IMR-90 (cell line): ENCODE results near the gene LIPJ. TPM values are rescaled to one million over a fixed set of nuclear protein-coding genes. Genes with fewer than 3 reads are reported as not detected.

Experiments used
- ATAC-seq: fragments of 200-7000 bp; cut with Tn5 transposase; 2 replicates; pipeline ENCODE4 v1.9.1; 2020; ENCODE audit warnings: low read depth, mild to moderate bottlenecking, moderate library complexity
- Bru-seq: library from RNA; stranded (reverse); fragments of 400-500 nt; gene quantifications from one replicate; lab custom pipeline; 2021; lab: Mats Ljungman, UMichigan
- BruChase-seq, 2 experiments: library from RNA; stranded (reverse); fragments of 400-500 nt; gene quantifications; one replicate each; lab custom pipeline; 2021; lab: Mats Ljungman, UMichigan
- BruUV-seq: library from RNA; stranded (reverse); fragments of 400-500 nt; replicated peaks from 2 replicates; lab custom pipeline; 2021; lab: Mats Ljungman, UMichigan
- CTCF ChIA-PET: fragments of 300-600 bp; formaldehyde crosslinking; extraction: SDS; loops from one replicate; lab custom pipeline; 2021; ENCODE audit warnings: antibody characterized with exemption; lab: Yijun Ruan, JAX
- POLR2A ChIA-PET: fragments of 300-600 bp; sonication (Branson Sonifier 250); formaldehyde crosslinking; loops from one replicate; lab custom pipeline; 2022; ENCODE audit warnings: antibody characterized with exemption; ENCODE audit not compliant: unreplicated experiment; lab: Charles Lee
- DNase-seq: peaks from one replicate; pipeline ENCODE4 v3.0.0; 2013
- H2AFZ ChIP-seq: replicated peaks from 2 replicates; pipeline ENCODE3; 2013; ENCODE audit warnings: low read length, mild to moderate bottlenecking; ENCODE audit not compliant: poor library complexity
- H2AK5ac ChIP-seq: 2 replicates; pipeline ENCODE4 v1.6.1; 2013; ENCODE audit warnings: low read depth, low read length, inconsistent platforms
- H2AK9ac ChIP-seq: replicated peaks from 2 replicates; pipeline ENCODE3; 2013; ENCODE audit warnings: mild to moderate bottlenecking, low read depth, low read length, moderate library complexity; ENCODE audit not compliant: poor library complexity
- H2BK120ac ChIP-seq: 2 replicates; pipeline ENCODE4 v1.6.1; 2013; ENCODE audit warnings: low read depth, low read length, inconsistent platforms
- H2BK15ac ChIP-seq: 3 replicates; pipeline ENCODE4 v1.6.1; 2013; ENCODE audit warnings: low read depth, low read length, inconsistent platforms
- H2BK20ac ChIP-seq: 2 replicates; pipeline ENCODE4 v1.6.1; 2013; ENCODE audit warnings: low read depth, mild to moderate bottlenecking, inconsistent platforms, low read length, moderate library complexity
- H2BK5ac ChIP-seq: 2 replicates; pipeline ENCODE4 v1.6.1; 2013; ENCODE audit warnings: mild to moderate bottlenecking, low read depth, low read length, inconsistent platforms; ENCODE audit not compliant: poor library complexity, severe bottlenecking
- H3K14ac ChIP-seq: replicated peaks from 2 replicates; pipeline ENCODE4 v1.6.1; 2013; ENCODE audit warnings: low read depth, low read length, inconsistent platforms
- H3K18ac ChIP-seq: 2 replicates; pipeline ENCODE4 v1.6.1; 2013; ENCODE audit warnings: low read depth, low read length, control low read depth
- H3K23ac ChIP-seq: 2 replicates; pipeline ENCODE4 v1.6.1; 2013; ENCODE audit warnings: low read depth, low read length, inconsistent platforms
- H3K27ac ChIP-seq: 2 replicates; pipeline ENCODE4 v1.5.1; 2013; ENCODE audit warnings: mild to moderate bottlenecking, control low read depth, low read length; ENCODE audit not compliant: insufficient read depth
- H3K27me3 ChIP-seq: 2 replicates; pipeline ENCODE4 v1.6.1; 2013; ENCODE audit warnings: low read length; ENCODE audit not compliant: control insufficient read depth, insufficient read depth
- H3K36me3 ChIP-seq: 2 replicates; pipeline ENCODE4 v1.6.1; 2013; ENCODE audit warnings: low read length, mixed read lengths; ENCODE audit not compliant: control insufficient read depth, insufficient read depth
- H3K4ac ChIP-seq: 2 replicates; pipeline ENCODE4 v1.6.1; 2013; ENCODE audit warnings: low read depth, low read length, inconsistent platforms
- H3K4me1 ChIP-seq: 2 replicates; pipeline ENCODE4 v1.6.1; 2013; ENCODE audit warnings: low read length, mixed read lengths; ENCODE audit not compliant: control insufficient read depth, insufficient read depth
- H3K4me2 ChIP-seq: 2 replicates; pipeline ENCODE4 v1.6.1; 2013; ENCODE audit warnings: low read depth, mild to moderate bottlenecking, control low read depth, low read length, moderate library complexity
- H3K4me3 ChIP-seq: 2 replicates; pipeline ENCODE4 v1.5.1; 2013; ENCODE audit warnings: low read depth, mild to moderate bottlenecking, control low read depth, low read length, moderate library complexity; ENCODE audit not compliant: insufficient read depth
- H3K56ac ChIP-seq: 2 replicates; pipeline ENCODE4 v1.6.1; 2013; ENCODE audit warnings: low read length, inconsistent platforms; ENCODE audit not compliant: insufficient read depth; ENCODE audit errors: extremely low read depth
- H3K79me1 ChIP-seq, 2 experiments: 2 replicates each; pipeline ENCODE4 v1.6.1; 2013; ENCODE audit warnings: low read length in 2 of 2, inconsistent platforms in 1 of 2, low read depth in 1 of 2
- H3K9ac ChIP-seq: 2 replicates; pipeline ENCODE4 v1.6.1; 2013; ENCODE audit warnings: low read depth, low read length, control low read depth
- H3K9me1 ChIP-seq: 2 replicates; pipeline ENCODE4 v1.6.1; 2013; ENCODE audit warnings: low read length, inconsistent platforms; ENCODE audit not compliant: insufficient read depth
- H3K9me3 ChIP-seq: 2 replicates; pipeline ENCODE4 v1.6.1; 2013; ENCODE audit warnings: low read length; ENCODE audit not compliant: control insufficient read depth, insufficient read depth
- H4K20me1 ChIP-seq: 2 replicates; pipeline ENCODE4 v1.6.1; 2013; ENCODE audit warnings: low read length, inconsistent platforms; ENCODE audit not compliant: insufficient read depth
- H4K5ac ChIP-seq: 2 replicates; pipeline ENCODE4 v1.6.1; 2013; ENCODE audit warnings: mild to moderate bottlenecking, low read depth, low read length, control low read depth
- H4K8ac ChIP-seq, 2 experiments: 2 replicates each; pipeline ENCODE4 v1.6.1; 2013; ENCODE audit warnings: low read depth in 2 of 2, low read length in 2 of 2, control low read depth in 1 of 2, inconsistent platforms in 1 of 2
- H4K91ac ChIP-seq: 2 replicates; pipeline ENCODE4 v1.6.1; 2013; ENCODE audit warnings: low read depth, low read length, inconsistent platforms; ENCODE audit not compliant: insufficient read depth
- MAFK ChIP-seq: IDR thresholded peaks from 2 replicates; pipeline ENCODE4 v1.6.1; 2012; ENCODE audit warnings: low read depth, low read length, improper control_type of control experiment
- WGBS, 2 experiments: methylation state at CpG; one replicate each; pipeline versions ENCODE4 v1.1.5 to v1.1.7; 2013; ENCODE audit warnings: missing lambda C conversion rate in 2 of 2; ENCODE audit not compliant: insufficient read length in 1 of 2; ENCODE audit errors: extremely low coverage in 2 of 2; 5-methylcytosine and 5-hydroxymethylcytosine counted together
- dilution Hi-C: fragments of 300-500 bp; cut with HindIII; formaldehyde crosslinking; loops from one replicate; pipeline ENCODE4 v1.14.3; 2018; ENCODE audit warnings: low sequenced_read_pairs; ENCODE audit not compliant: unreplicated experiment
- in situ Hi-C: fragments of 300-500 bp; cut with MboI; formaldehyde crosslinking; loops from 3 replicates; pipeline ENCODE4 v1.14.3; 2019; ENCODE audit warnings: low sequenced_read_pairs, inconsistent platforms, mixed read lengths
- intact Hi-C: fragments of 100-400 bp; cut with micrococcal nuclease; formaldehyde crosslinking; loops from 2 replicates; pipeline ENCODE4 v1.10.0; 2022
- long read RNA-seq: library from polyadenylated mRNA; unstranded; transcript quantifications from one replicate; pipeline ENCODE4 v2.0.0, GENCODE V29; 2021; ENCODE audit not compliant: unreplicated experiment
- polyA plus RNA-seq, 3 experiments: library from polyadenylated mRNA; depleted of rRNA; stranded (reverse); fragments of >200 nt; gene quantifications; 2 replicates each; pipeline ENCODE4 v1.2.3, GENCODE V29; 2012; ENCODE audit warnings: low replicate concordance in 1 of 3
- total RNA-seq: library from RNA; depleted of rRNA; stranded (reverse); fragments of >200 nt; gene quantifications from 2 replicates; pipeline ENCODE4 v1.2.3, GENCODE V29; 2012; rRNA removed

The LIPJ gene, protein sequence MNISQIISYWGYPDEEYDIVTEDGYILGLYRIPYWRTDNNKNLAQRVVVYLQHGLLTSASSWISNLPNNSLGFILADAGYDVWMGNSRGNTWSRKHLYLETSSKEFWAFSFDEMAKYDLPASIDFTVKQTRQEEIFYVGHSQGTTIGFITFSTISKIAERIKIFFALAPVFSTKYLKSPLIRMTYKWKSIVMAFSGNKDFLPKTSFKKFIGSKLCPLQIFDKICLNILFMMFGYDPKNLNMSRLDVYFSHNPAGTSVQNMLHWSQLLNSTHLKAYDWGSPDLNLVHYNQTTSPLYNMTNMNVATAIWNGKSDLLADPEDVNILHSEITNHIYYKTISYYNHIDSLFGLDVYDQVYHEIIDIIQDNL
- not detected in 2 replicates for total RNA-seq
- not detected in 2 replicates for polyA plus RNA-seq (2012; rRNA removed)
- polyA plus RNA-seq (2012; cell fraction: cytosol; rRNA removed) = not detected in 2 replicates
- not detected in 2 replicates for polyA plus RNA-seq (2012; cell fraction: nucleus; rRNA removed; ENCODE audit: low replicate concordance)
- percentile 12 among the genes with signal in this experiment for Bru-seq, nascent RNA
- not detected for BruChase-seq, experiment 1, labeled RNA remaining after a 6-hour chase
- BruChase-seq, experiment 2, labeled RNA remaining after a 2-hour chase = percentile 5 among the genes with signal in this experiment
- long read RNA-seq = 0 reads

DNA sequence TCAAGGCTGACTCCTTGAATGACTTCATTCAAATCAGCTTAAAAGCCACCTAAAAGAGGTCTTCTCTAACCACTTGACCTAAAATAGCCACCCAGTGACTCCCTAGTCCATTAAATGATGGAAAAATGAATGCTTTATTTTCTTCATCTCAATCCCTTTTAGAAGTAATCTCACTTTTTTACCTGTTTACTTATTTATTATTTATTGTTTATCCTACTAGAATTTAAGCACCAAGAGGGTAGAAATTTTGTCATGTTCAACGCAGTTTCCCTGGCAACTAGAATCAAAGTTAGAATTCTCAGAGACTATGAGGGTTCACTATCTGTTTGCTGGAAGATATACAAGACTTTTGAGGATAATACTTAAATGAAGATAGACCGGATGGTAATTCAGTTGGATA is at the start of gene LIPJ:
Gene LIPJ, plus strand, starts transcription at position 301 of the 400 bp plus-strand sequence. CDS start 3,926 bp downstream, outside the sequence.
- ChIA-PET CTCF (no interaction called here), POLR2A (no interaction called here)

More for the DNA sequence above, at the start of gene LIPJ:
- DNase-seq (no peak), ATAC-seq (no peak)
- Histone ChIP-seq H2BK120ac (no peak within 1 kb of the TSS), H3K9ac (no peak within 1 kb of the TSS), H3K14ac (no peak within 1 kb of the TSS), H3K4me1 (no peaks in the 10 kb centered on the region), H3K4me3 (no peak within 1 kb of the TSS), H2AK5ac (no peak within 1 kb of the TSS), H2BK20ac (no peak within 1 kb of the TSS), H3K23ac (no peak within 1 kb of the TSS), H4K91ac (no peak within 1 kb of the TSS), H4K8ac (no peak within 1 kb of the TSS), H4K20me1 (no peaks in the 10 kb centered on the region), H3K9me3 (no peaks in the 10 kb centered on the region), H3K36me3 (no peaks in the 10 kb centered on the region), H3K27me3 (no peaks in the 10 kb centered on the region), H3K9me1 (0 out of 2 replicates have a peak, but pooled peaks cover 2% of the 10 kb centered on the region), H3K56ac (no peak within 1 kb of the TSS), H3K4ac (no peak within 1 kb of the TSS), H2BK15ac (no peak within 1 kb of the TSS), H3K27ac (no peak within 1 kb of the TSS), H3K79me1 (no peaks in the 10 kb centered on the region), H2BK5ac (no peak within 1 kb of the TSS), H3K4me2 (no peak within 1 kb of the TSS), H2AK9ac (no peak within 1 kb of the TSS), H3K18ac (no peak within 1 kb of the TSS), H4K5ac (no peak within 1 kb of the TSS), H2AFZ (no peak within 1 kb of the TSS)
- BruUV-seq = no TSS peak
- dilution Hi-C loops (no loop called here), in situ Hi-C loops (no loop called here), intact Hi-C loops (no loop called here)
- WGBS, 2 experiments = no CpG with 5 or more reads among the region's 2 CpGs
- no peak for TF ChIP-seq MAFK
